K562 (cell line): ENCODE results near the gene SEC22A. TPM values are rescaled to one million over a fixed set of nuclear protein-coding genes. Genes with fewer than 3 reads are reported as not detected.

Experiments
- ATAC-seq: fragments of 200-7000 bp; cut with Tn5 transposase; 3 replicates; pipeline ENCODE4 v1.9.1; 2020; ENCODE audit warnings: moderate library complexity
- BruUV-seq: library from RNA; stranded (reverse); fragments of 400-500 nt; replicated peaks from 2 replicates; lab custom pipeline; 2021; lab: Mats Ljungman, UMichigan
- CTCF ChIA-PET: fragments of 300-600 bp; formaldehyde crosslinking; extraction: SDS; loops from one replicate; lab custom pipeline; 2021; ENCODE audit warnings: low intra/inter-chr PET ratio; lab: Yijun Ruan, JAX
- POLR2A ChIA-PET: fragments of 300-600, 350-650 bp; sonication (Branson Sonifier 250); formaldehyde crosslinking; extraction: SDS; loops from one replicate; lab custom pipeline; 2021; ENCODE audit warnings: antibody characterized with exemption, inconsistent platforms; lab: Yijun Ruan, JAX
- DNase-seq, 4 experiments: peaks; one replicate each; pipeline versions ENCODE4 v3.0.0 to v3.0.0-alpha.2; 2011 to 2018; ENCODE audit warnings: low spot score in 3 of 4, mixed read lengths in 3 of 4; ENCODE audit errors: extremely low read depth in 1 of 4
- FAIRE-seq: peaks from 2 replicates; lab custom pipeline; 2011; peaks lifted over from hg19 to GRCh38; lab: Jason Lieb, UNC
- H2AFZ ChIP-seq: 2 replicates; pipeline ENCODE4 v1.6.0; 2011; ENCODE audit warnings: low read depth, low read length, control low read depth, inconsistent platforms
- H3K27ac ChIP-seq: fragments of 200-600 bp; 3 replicates; pipeline ENCODE4 v1.8.0; 2011; ENCODE audit warnings: low read depth, mild to moderate bottlenecking, control low read depth, inconsistent platforms, low read length, moderate library complexity, mixed read lengths; ENCODE audit errors: extremely low read depth
- H3K27me3 ChIP-seq, 2 experiments: fragments of 300-600 bp in 1 of 2; 2 replicates in 1 of 2; 3 replicates in 1 of 2; pipeline versions ENCODE4 v1.6.0 to v1.8.0; 2011; ENCODE audit warnings: inconsistent platforms in 2 of 2, low read length in 2 of 2, mild to moderate bottlenecking in 1 of 2, mixed read lengths in 1 of 2, moderate library complexity in 1 of 2; ENCODE audit not compliant: control insufficient read depth in 2 of 2, insufficient read depth in 2 of 2
- H3K36me3 ChIP-seq: fragments of 300-600 bp; 3 replicates; pipeline ENCODE4 v1.8.0; 2011; ENCODE audit warnings: mild to moderate bottlenecking, low read length, inconsistent platforms; ENCODE audit not compliant: control insufficient read depth, insufficient read depth
- H3K4me1 ChIP-seq, 2 experiments: fragments of 200-600 bp in 1 of 2; replicated peaks in 1 of 2; 2 replicates in 1 of 2; 3 replicates in 1 of 2; pipeline versions ENCODE4 v1.5.1 to v1.8.0; 2011; ENCODE audit warnings: inconsistent platforms in 2 of 2, low read length in 2 of 2, mild to moderate bottlenecking in 1 of 2, mixed read lengths in 1 of 2, moderate library complexity in 1 of 2; ENCODE audit not compliant: control insufficient read depth in 2 of 2, insufficient read depth in 2 of 2
- H3K4me2 ChIP-seq: 2 replicates; pipeline ENCODE4 v1.6.1; 2011; ENCODE audit warnings: low read length, control low read depth, inconsistent platforms, mixed read lengths; ENCODE audit not compliant: insufficient read depth
- H3K4me3 ChIP-seq: fragments of 200-600 bp; sonication (generic), shearing (Covaris generic); 2 replicates; pipeline ENCODE4 v1.5.1; 2016; ENCODE audit warnings: control low read depth, inconsistent platforms
- H3K79me2 ChIP-seq: fragments of 200-600 bp; 3 replicates; pipeline ENCODE4 v1.8.0; 2011; ENCODE audit warnings: low read length, inconsistent platforms; ENCODE audit not compliant: control insufficient read depth, insufficient read depth
- H3K9ac ChIP-seq, 2 experiments: 2 replicates each; pipeline versions ENCODE4 v1.6.0 to v1.6.1; 2011; ENCODE audit warnings: low read depth in 2 of 2, low read length in 2 of 2, control low read depth in 1 of 2, inconsistent platforms in 1 of 2, mild to moderate bottlenecking in 1 of 2, mixed read lengths in 1 of 2; ENCODE audit not compliant: insufficient read depth in 1 of 2
- H3K9me1 ChIP-seq: one replicate; pipeline ENCODE4 v1.6.0; 2011; ENCODE audit warnings: inconsistent platforms, mild to moderate bottlenecking, low read length, moderate library complexity; ENCODE audit not compliant: control insufficient read depth, insufficient read depth
- H3K9me3 ChIP-seq: replicated peaks from 2 replicates; pipeline ENCODE4 v1.5.1; 2011; ENCODE audit warnings: low read depth, low read length, inconsistent platforms; ENCODE audit not compliant: control insufficient read depth, insufficient read depth
- H4K20me1 ChIP-seq: replicated peaks from 2 replicates; pipeline ENCODE4 v1.6.1; 2011; ENCODE audit warnings: low read length, inconsistent platforms, mixed read lengths; ENCODE audit not compliant: control insufficient read depth, insufficient read depth
- DACH1 ChIP-seq: fragments of 450-650 bp; IDR thresholded peaks from 2 replicates; pipeline ENCODE4 v1.6.1; 2018; ENCODE audit not compliant: partially characterized antibody
- TAL1 ChIP-seq: fragments of 450-650 bp; IDR thresholded peaks from 2 replicates; pipeline ENCODE4 v1.6.1; 2016; ENCODE audit warnings: mild to moderate bottlenecking
- TOE1 ChIP-seq, 2 experiments: fragments of 450-650 bp in 1 of 2; sonication (generic) in 1 of 2; formaldehyde crosslinking in 1 of 2; IDR thresholded peaks; 2 replicates each; pipeline versions ENCODE4 v1.7.1 to v1.8.0; 2016 to 2022; ENCODE audit warnings: borderline replicate concordance in 2 of 2, mild to moderate bottlenecking in 2 of 2, antibody characterized with exemption in 1 of 2, inconsistent platforms in 1 of 2, low read depth in 1 of 2, missing genetic modification reagents in 1 of 2, moderate library complexity in 1 of 2
- ZNF780A ChIP-seq: fragments of 250-450 bp; sonication (Bioruptor Pico); IDR thresholded peaks from 2 replicates; pipeline ENCODE4 v1.5.0; 2021; ENCODE audit warnings: mild to moderate bottlenecking
- ZNF785 ChIP-seq: fragments of 250-450 bp; sonication (Bioruptor Pico); IDR thresholded peaks from 2 replicates; pipeline ENCODE4 v1.4.0; 2020; ENCODE audit warnings: mild to moderate bottlenecking
- ZZZ3 ChIP-seq: fragments of 450-650 bp; IDR thresholded peaks from 2 replicates; pipeline ENCODE4 v1.6.1; 2016; ENCODE audit warnings: antibody characterized with exemption, mild to moderate bottlenecking, moderate library complexity
- WGBS: fragments of 100-300 bp; shearing (Covaris generic); methylation state at CpG from one replicate; pipeline ENCODE4 v1.1.6; 2016; ENCODE audit warnings: low coverage, mixed read lengths; ENCODE audit not compliant: insufficient coverage; ENCODE audit errors: missing lambda C conversion rate; 5-methylcytosine and 5-hydroxymethylcytosine counted together
- in situ Hi-C: fragments of 300-500 bp; cut with MboI; formaldehyde crosslinking; loops from 4 replicates; pipeline ENCODE4 v1.15.0; 2018; ENCODE audit warnings: inconsistent platforms, mixed read lengths
- intact Hi-C: fragments of 100-400 bp; cut with micrococcal nuclease; formaldehyde crosslinking; loops from 2 replicates; pipeline ENCODE4 v1.14.2; 2022
- polyA plus RNA-seq, 8 experiments: library from polyadenylated mRNA; depleted of rRNA in 4 of 8; stranded (reverse) in 5 of 8; unstranded in 3 of 8; fragments of >200 nt; fragmentation: Nextera tagmentation in 2 of 8; fragmentation: Illumina TruSeq in 1 of 8; extraction: Ambion mirVana in 2 of 8; extraction: Trizol in 1 of 8; gene quantifications; 2 replicates each; pipeline versions ENCODE4 v1.2.1 to v1.2.3, GENCODE V29; 2011 to 2014; ENCODE audit warnings: inconsistent platforms in 1 of 8, missing spikeins in 1 of 8
- total RNA-seq, 7 experiments: library from RNA; depleted of rRNA in 6 of 7; stranded (reverse); fragments of >200 nt in 6 of 7; fragmentation: Illumina TruSeq in 2 of 7; extraction: Trizol in 2 of 7; gene quantifications; 2 replicates each; pipeline versions ENCODE4 v1.2.1 to v1.2.3, GENCODE V29; 2011 to 2021; ENCODE audit warnings: low replicate concordance in 1 of 7
- TF ChIP-seq, protein P1 (sequence below): fragments of 450-650 bp; formaldehyde crosslinking; IDR thresholded peaks from 2 replicates; pipeline ENCODE4 v1.4.0; 2022; ENCODE audit warnings: missing genetic modification characterization

SEC22A gene
- total and polyA plus RNA-seq, 9 of the 15 experiments (the other 6 are each of a cell fraction or from before 2014, with no cell fraction given), result 7.9 to 44.5 (median 20.5) TPM

- no peaks in the 10 kb centered on the region for H3K9me1 ChIP-seq
- H3K4me1 ChIP-seq, result no peaks in the 10 kb centered on the region
- no peaks in the 10 kb centered on the region for H3K36me3 ChIP-seq
- H3K9me3 ChIP-seq, result no peaks in the 10 kb centered on the region
- intact Hi-C loops, result no loop called here
- 0% methylated on average over 8 of the region's 9 CpGs for WGBS
- H3K27ac ChIP-seq, result no peak overlapping the region
- ChIA-PET POLR2A (interaction anchor here (0.6 to 0.7 kb wide), 2 partner anchors 60 to 567 kb away, joined by 3 to 5 read pairs; no protein-coding TSS in a partner anchor), CTCF (no interaction called here)
- H3K79me2 ChIP-seq, result no peaks in the 10 kb centered on the region
- in situ Hi-C loops, result no loop called here
- H2AFZ ChIP-seq, result no peak overlapping the region
- H3K4me3 ChIP-seq, result no peak overlapping the region
- H3K4me2 ChIP-seq, result no peak overlapping the region
- H3K9ac ChIP-seq, result no peak overlapping the region
- ATAC-seq, result no peak
- peaks cover 0 to 23% of the 10 kb centered on the region in 2 experiments; a peak in 3 of 5 replicates for H3K27me3 ChIP-seq
- FAIRE-seq, result no peak
- no peak for TF ChIP-seq ZNF785 (CRISPR knock-in tag)
- no peak for TF ChIP-seq TOE1 (IDR thresholded peaks at IDR 0.05; ENCODE audit: borderline replicate concordance)
- no peak for TF ChIP-seq TOE1 (CRISPR knock-in tag; IDR thresholded peaks at IDR 0.05; ENCODE audit: borderline replicate concordance, low read depth)
- TF ChIP-seq, protein P1, sequence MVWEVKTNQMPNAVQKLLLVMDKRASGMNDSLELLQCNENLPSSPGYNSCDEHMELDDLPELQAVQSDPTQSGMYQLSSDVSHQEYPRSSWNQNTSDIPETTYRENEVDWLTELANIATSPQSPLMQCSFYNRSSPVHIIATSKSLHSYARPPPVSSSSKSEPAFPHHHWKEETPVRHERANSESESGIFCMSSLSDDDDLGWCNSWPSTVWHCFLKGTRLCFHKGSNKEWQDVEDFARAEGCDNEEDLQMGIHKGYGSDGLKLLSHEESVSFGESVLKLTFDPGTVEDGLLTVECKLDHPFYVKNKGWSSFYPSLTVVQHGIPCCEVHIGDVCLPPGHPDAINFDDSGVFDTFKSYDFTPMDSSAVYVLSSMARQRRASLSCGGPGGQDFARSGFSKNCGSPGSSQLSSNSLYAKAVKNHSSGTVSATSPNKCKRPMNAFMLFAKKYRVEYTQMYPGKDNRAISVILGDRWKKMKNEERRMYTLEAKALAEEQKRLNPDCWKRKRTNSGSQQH (CRISPR knock-in tag), result no peak
- no peak for TF ChIP-seq ZNF780A (CRISPR knock-in tag)
- TF ChIP-seq DACH1, result no peak
- no peak for TF ChIP-seq ZZZ3
- TF ChIP-seq TAL1, result no peak
- H4K20me1 ChIP-seq, result peaks cover 9% of the 10 kb centered on the region; the same call in 1 of the 2 replicates
- no peak for DNase-seq
- BruUV-seq, result no TSS peak
Measured at GRCh38 chr3:123285066-123285465, 83.3 kb downstream of the SEC22A start.
